ENCODE measurements around the gene NHS. TPM values are rescaled to one million over a fixed set of nuclear protein-coding genes. Genes with fewer than 3 reads are reported as not detected.

NHS gene
- total and polyA plus RNA-seq, 2 of the 13 experiments (the other 11 are each of a cell fraction or from before 2014, with no cell fraction given): 0.02 TPM; not detected in 1

DNA sequence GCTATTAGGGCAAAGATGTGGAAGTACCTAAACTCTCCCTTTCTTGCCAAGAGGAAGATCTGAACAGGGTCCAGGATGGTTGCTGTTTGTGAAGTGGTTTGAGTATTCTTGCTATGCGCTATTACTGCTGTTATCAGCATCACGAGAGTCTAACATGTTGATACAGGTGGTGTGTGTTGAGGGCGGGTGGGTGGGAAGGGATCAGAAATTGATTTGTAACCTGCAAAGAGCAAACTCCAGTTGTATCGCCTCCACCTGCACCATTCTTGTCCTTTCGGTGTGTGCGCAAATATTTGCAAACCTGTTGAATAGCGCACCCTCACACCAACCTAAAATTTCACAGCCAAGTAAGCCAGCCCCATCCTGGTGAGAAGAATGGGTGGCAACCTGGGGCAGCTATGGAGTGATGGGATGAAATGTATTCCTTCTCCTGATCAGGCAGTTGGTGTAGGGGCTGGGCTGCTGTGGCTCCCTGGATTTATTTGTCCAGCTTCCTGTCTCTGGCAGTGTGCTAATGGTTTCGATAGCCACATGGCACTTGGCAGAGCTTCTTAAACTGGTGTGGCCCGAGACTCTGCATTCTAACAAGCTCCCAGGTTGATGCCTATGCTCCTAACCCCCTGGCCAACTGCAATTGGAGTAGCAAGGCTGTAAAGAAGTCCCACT is 259.7 kb downstream of the NHS start:
- ATAC-seq: no peak
- CTCF ChIA-PET (ENCODE audit: low intra/inter-chr PET ratio, low total read pairs): no interaction called here

DNA sequence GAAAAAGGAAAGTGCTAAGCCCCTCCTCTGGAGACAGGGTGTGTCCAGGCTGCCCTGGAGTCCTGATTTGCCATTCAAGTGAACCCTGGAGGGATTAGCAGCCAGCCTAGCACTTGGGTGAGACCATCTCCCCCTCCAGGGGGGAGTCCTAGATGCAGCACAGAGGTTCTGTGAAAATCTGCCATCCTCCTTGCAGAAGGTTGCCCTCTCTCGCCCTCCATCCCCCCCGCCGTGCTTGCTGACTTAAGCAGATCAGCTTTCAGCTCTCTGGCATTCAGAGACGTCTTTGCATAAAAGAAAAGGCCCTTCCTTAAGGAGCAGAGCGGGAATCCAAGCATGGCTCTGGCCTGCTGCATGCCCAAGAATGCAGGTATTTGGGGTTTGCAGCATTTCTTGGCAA is 260.2 kb downstream of the NHS start:
- Histone ChIP-seq H2AFZ (ENCODE audit: low read length) (no peak overlapping the region), H4K20me1 (ENCODE audit: insufficient read depth, low read length) (no peaks in the 10 kb centered on the region), H3K79me2 (ENCODE audit: insufficient read depth, low read length) (no peaks in the 10 kb centered on the region), H3K4me3 (replicated peaks in 1 of 3; ENCODE audit: insufficient read depth in 1 of 3, low read depth in 2 of 3, low read length in 3 of 3) (no peak overlapping the region), H3K9me3 (ENCODE audit: low read length) (no peaks in the 10 kb centered on the region), H3K9ac (ENCODE audit: insufficient read depth, low read depth, low read length) (no peak overlapping the region), H3K36me3 (replicated peaks in 1 of 2; ENCODE audit: control insufficient read depth in 1 of 2, insufficient read depth in 2 of 2, low read length in 2 of 2) (no peaks in the 10 kb centered on the region), H3K27ac (ENCODE audit: extremely low read length, insufficient read depth, low read length) (no peak overlapping the region), H3K4me1 (ENCODE audit: insufficient read depth, low read length) (no peaks in the 10 kb centered on the region), H3K4me2 (ENCODE audit: low read depth, low read length) (no peak overlapping the region), H3K27me3 (ENCODE audit: control insufficient read depth in 1 of 2, insufficient read depth in 2 of 2, low read length in 2 of 2) (no peaks in the 10 kb centered on the region)
- ChIA-PET CTCF (ENCODE audit: low intra/inter-chr PET ratio, low total read pairs) (no interaction called here), POLR2A (no interaction called here)
- BruUV-seq (replicated peaks): no TSS peak
- WGBS (ENCODE audit: low lambda C conversion rate): 20% methylated on average over 1 of the region's 5 CpGs
- no peak for ATAC-seq
- no peak for FAIRE-seq
- DNase-seq (ENCODE audit: low spot score): no peak
- in situ Hi-C loops (cut with HindIII; ENCODE audit: extremely low pct_ligation_motif_present, low pct_unique_long_range_greater_than_20kb): no loop called here
- intact Hi-C loops (cut with micrococcal nuclease; ENCODE audit: unreplicated experiment): no loop called here
- TF ChIP-seq HHEX (CRISPR knock-in tag; IDR thresholded peaks at IDR 0.05) (no peak), HDAC1 (CRISPR knock-in tag; IDR thresholded peaks at IDR 0.05) (no peak), ZNF549 (CRISPR knock-in tag; IDR thresholded peaks at IDR 0.05) (no peak), KAT2B (IDR thresholded peaks at IDR 0.05; ENCODE audit: borderline replicate concordance, low read depth, low read length) (no peak), ZNF781 (CRISPR knock-in tag; IDR thresholded peaks at IDR 0.05; ENCODE audit: borderline replicate concordance, not compliant biosample characterization) (no peak), GFI1 (CRISPR knock-in tag; IDR thresholded peaks at IDR 0.05; ENCODE audit: borderline replicate concordance) (no peak), PHF5A (CRISPR knock-in tag; IDR thresholded peaks at IDR 0.05; ENCODE audit: low read depth, unreplicated experiment) (no peak)
- TF ChIP-seq, protein P1, sequence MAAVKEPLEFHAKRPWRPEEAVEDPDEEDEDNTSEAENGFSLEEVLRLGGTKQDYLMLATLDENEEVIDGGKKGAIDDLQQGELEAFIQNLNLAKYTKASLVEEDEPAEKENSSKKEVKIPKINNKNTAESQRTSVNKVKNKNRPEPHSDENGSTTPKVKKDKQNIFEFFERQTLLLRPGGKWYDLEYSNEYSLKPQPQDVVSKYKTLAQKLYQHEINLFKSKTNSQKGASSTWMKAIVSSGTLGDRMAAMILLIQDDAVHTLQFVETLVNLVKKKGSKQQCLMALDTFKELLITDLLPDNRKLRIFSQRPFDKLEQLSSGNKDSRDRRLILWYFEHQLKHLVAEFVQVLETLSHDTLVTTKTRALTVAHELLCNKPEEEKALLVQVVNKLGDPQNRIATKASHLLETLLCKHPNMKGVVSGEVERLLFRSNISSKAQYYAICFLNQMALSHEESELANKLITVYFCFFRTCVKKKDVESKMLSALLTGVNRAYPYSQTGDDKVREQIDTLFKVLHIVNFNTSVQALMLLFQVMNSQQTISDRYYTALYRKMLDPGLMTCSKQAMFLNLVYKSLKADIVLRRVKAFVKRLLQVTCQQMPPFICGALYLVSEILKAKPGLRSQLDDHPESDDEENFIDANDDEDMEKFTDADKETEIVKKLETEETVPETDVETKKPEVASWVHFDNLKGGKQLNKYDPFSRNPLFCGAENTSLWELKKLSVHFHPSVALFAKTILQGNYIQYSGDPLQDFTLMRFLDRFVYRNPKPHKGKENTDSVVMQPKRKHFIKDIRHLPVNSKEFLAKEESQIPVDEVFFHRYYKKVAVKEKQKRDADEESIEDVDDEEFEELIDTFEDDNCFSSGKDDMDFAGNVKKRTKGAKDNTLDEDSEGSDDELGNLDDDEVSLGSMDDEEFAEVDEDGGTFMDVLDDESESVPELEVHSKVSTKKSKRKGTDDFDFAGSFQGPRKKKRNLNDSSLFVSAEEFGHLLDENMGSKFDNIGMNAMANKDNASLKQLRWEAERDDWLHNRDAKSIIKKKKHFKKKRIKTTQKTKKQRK (IDR thresholded peaks at IDR 0.05; ENCODE audit: low read length): no peak

More for the DNA sequence above, 259.7 kb downstream of the NHS start:
- Histone ChIP-seq H3K9ac (ENCODE audit: insufficient read depth, low read depth, low read length) (no peak overlapping the region), H4K20me1 (ENCODE audit: insufficient read depth, low read length) (no peaks in the 10 kb centered on the region), H2AFZ (ENCODE audit: low read length) (no peak overlapping the region), H3K27me3 (ENCODE audit: control insufficient read depth in 1 of 2, insufficient read depth in 2 of 2, low read length in 2 of 2) (no peaks in the 10 kb centered on the region), H3K4me1 (ENCODE audit: insufficient read depth, low read length) (no peaks in the 10 kb centered on the region), H3K4me3 (replicated peaks in 1 of 3; ENCODE audit: insufficient read depth in 1 of 3, low read depth in 2 of 3, low read length in 3 of 3) (no peak overlapping the region), H3K36me3 (replicated peaks in 1 of 2; ENCODE audit: control insufficient read depth in 1 of 2, insufficient read depth in 2 of 2, low read length in 2 of 2) (no peaks in the 10 kb centered on the region), H3K79me2 (ENCODE audit: insufficient read depth, low read length) (no peaks in the 10 kb centered on the region), H3K4me2 (ENCODE audit: low read depth, low read length) (no peak overlapping the region), H3K27ac (ENCODE audit: extremely low read length, insufficient read depth, low read length) (no peak overlapping the region), H3K9me3 (ENCODE audit: low read length) (no peaks in the 10 kb centered on the region)
- no TSS peak for BruUV-seq (replicated peaks)
- POLR2A ChIA-PET: no interaction called here
- intact Hi-C loops (cut with micrococcal nuclease; ENCODE audit: unreplicated experiment) (no loop called here), in situ Hi-C loops (cut with HindIII; ENCODE audit: extremely low pct_ligation_motif_present, low pct_unique_long_range_greater_than_20kb) (no loop called here)
- WGBS (ENCODE audit: low lambda C conversion rate): 0% methylated on average over 2 of the region's 9 CpGs
- DNase-seq (ENCODE audit: low spot score) (no peak), FAIRE-seq (no peak)
- TF ChIP-seq RNF2 (conservative IDR thresholded peaks at IDR 0.05; ENCODE audit: low read depth) (no peak), ATF1 (CRISPR knock-in tag; IDR thresholded peaks at IDR 0.05) (no peak), HES4 (CRISPR knock-in tag; IDR thresholded peaks at IDR 0.05; ENCODE audit: borderline replicate concordance) (no peak), CENPT (CRISPR knock-in tag; IDR thresholded peaks at IDR 0.05; ENCODE audit: low read depth) (no peak), ZNF101 (CRISPR knock-in tag; IDR thresholded peaks at IDR 0.05; ENCODE audit: borderline replicate concordance, low read depth) (no peak), TRAFD1 (CRISPR knock-in tag; IDR thresholded peaks at IDR 0.05; ENCODE audit: borderline replicate concordance) (no peak), ZSCAN30 (CRISPR knock-in tag; IDR thresholded peaks at IDR 0.05) (no peak)
